ENCODE data around the gene SPDYE1.
"Not testable (repeated sequence)": the region's sequence is repeated elsewhere in the genome, so short reads cannot be mapped to it uniquely, and the experiment has no call there.

DNA sequence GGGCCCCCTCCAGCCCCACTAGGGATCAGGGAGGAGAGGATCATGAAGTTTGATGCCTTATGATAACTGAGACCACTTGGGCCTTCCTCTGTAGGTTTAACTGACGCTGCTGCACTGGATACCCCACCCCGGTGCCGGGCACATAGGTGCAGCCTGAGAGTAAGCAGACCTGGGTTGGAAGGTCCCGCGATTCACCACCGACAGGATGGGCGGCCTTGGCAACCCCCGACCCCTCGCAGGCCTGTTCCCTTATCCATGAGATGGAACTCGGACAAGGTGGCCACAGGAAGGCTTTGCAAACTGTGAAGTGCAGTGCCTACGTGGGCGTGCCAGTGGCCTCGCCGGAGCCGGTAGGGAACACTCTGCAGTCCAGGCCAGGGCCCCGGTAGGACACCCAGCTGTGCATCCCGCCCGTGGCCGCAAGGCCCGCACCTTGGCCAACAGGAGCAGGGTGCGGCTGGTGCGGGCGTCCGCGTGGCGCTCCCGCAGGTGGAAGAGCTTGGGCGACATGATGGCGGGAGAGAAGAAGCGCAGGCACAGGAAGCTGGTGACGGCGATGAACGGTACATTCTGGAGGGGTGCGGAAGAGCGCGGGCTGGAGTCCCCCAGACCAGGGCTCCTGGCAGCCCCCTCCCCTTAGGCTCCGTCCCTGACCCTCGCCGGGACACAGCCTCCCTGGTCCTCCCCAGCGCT, 42.2 kb downstream of the SPDYE1 start:
- TF ChIP-seq CTCF (IDR thresholded peaks at IDR 0.05); POLR2AphosphoS5 (IDR thresholded peaks at IDR 0.05; ENCODE audit: low read depth, low read length); TCF7L2 (IDR thresholded peaks at IDR 0.05; ENCODE audit: low read depth, low read length); SIN3A (IDR thresholded peaks at IDR 0.05; ENCODE audit: borderline replicate concordance, insufficient read depth, low read depth, low read length): not testable (repeated sequence)
